ENCODE data around the gene NUBP1.

The NUBP1 gene

GRCh38 chr16:10799736-10800135 is 56.1 kb downstream of the NUBP1 start:
- no peak for TF ChIP-seq POLR2A (IDR thresholded peaks at IDR 0.05; ENCODE audit: low read depth, low read length)
- FAIRE-seq (no peak), DNase-seq (ENCODE audit: insufficient read length, low spot score) (no peak)

- DNase-seq (ENCODE audit: insufficient read length, low spot score): no peak
- no peak for FAIRE-seq
- no peak for TF ChIP-seq POLR2A (IDR thresholded peaks at IDR 0.05; ENCODE audit: low read depth, low read length)
These were observed 61.7 kb downstream of the NUBP1 start for GRCh38 chr16:10805334-10805733.

- DNase-seq (ENCODE audit: insufficient read length, low spot score): no peak
- no peak for TF ChIP-seq POLR2A (IDR thresholded peaks at IDR 0.05; ENCODE audit: low read depth, low read length)
- FAIRE-seq: no peak
These were observed 63.1 kb downstream of the NUBP1 start for GRCh38 chr16:10806698-10807097.

GRCh38 chr16:10808218-10808617 is 64.6 kb downstream of the NUBP1 start:
- no peak for TF ChIP-seq POLR2A (IDR thresholded peaks at IDR 0.05; ENCODE audit: low read depth, low read length)
- DNase-seq (ENCODE audit: insufficient read length, low spot score) (no peak), FAIRE-seq (no peak)

- no peak for FAIRE-seq
- DNase-seq (ENCODE audit: insufficient read length, low spot score): no peak
- TF ChIP-seq POLR2A (IDR thresholded peaks at IDR 0.05; ENCODE audit: low read depth, low read length): no peak
These were observed 65.2 kb downstream of the NUBP1 start for GRCh38 chr16:10808850-10809249.

- TF ChIP-seq POLR2A (IDR thresholded peaks at IDR 0.05; ENCODE audit: low read depth, low read length): no peak
- DNase-seq (ENCODE audit: insufficient read length, low spot score) (no peak), FAIRE-seq (no peak)
These were observed 66.1 kb downstream of the NUBP1 start for GRCh38 chr16:10809706-10810105.

GRCh38 chr16:10812312-10813098 is 68.9 kb downstream of the NUBP1 start:
- TF ChIP-seq POLR2A (IDR thresholded peaks at IDR 0.05; ENCODE audit: low read depth, low read length): no peak
- FAIRE-seq (no peak), DNase-seq (ENCODE audit: insufficient read length, low spot score) (no peak)

- TF ChIP-seq POLR2A (IDR thresholded peaks at IDR 0.05; ENCODE audit: low read depth, low read length): no peak
- FAIRE-seq: no peak
- DNase-seq (ENCODE audit: insufficient read length, low spot score): no peak
These were observed 69.4 kb downstream of the NUBP1 start for GRCh38 chr16:10813099-10813455.

- no peak for TF ChIP-seq POLR2A (IDR thresholded peaks at IDR 0.05; ENCODE audit: low read depth, low read length)
- DNase-seq (ENCODE audit: insufficient read length, low spot score) (no peak), FAIRE-seq (no peak)
These were observed 73.9 kb downstream of the NUBP1 start for GRCh38 chr16:10817514-10817913.

GRCh38 chr16:10817963-10818941 is 74.6 kb downstream of the NUBP1 start, which contains the start of gene TVP23A:
Gene TVP23A (minus strand): TSS chr16:10818794. CDS start chr16:10818493, 301 bp downstream.
- TF ChIP-seq POLR2A (IDR thresholded peaks at IDR 0.05; ENCODE audit: low read depth, low read length): no peak
- no peak for DNase-seq (ENCODE audit: insufficient read length, low spot score)
- FAIRE-seq: no peak

Measured in H54 (cell line).